GM18520 (cell line): ENCODE data around the gene LRRFIP2.

Source experiments
- ATAC-seq: cut with Tn5 transposase; IDR thresholded peaks from one replicate; pipeline ENCODE4 v1.9.1; 2021; ENCODE audit not compliant: unreplicated experiment

LRRFIP2 gene

DNA sequence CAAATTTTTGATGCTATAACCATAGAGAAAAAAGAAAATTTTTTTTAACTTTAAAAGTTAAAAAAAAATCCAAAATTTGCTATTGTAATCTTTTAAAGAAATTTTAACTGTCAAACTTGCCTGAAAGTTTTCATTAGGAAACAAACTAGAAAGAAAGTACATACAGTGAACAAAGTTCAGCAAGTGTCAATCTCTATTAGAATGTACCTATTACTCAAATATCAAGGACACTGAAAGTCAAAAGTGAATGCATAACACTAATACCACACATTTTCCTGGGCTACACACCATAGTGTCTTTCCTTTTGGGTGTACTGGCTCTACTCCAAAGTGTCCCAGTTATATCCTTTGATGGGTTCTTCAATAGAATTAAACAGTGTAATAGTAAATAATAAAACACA is 56.8 kb downstream of the LRRFIP2 start:
- no peak for ATAC-seq

DNA sequence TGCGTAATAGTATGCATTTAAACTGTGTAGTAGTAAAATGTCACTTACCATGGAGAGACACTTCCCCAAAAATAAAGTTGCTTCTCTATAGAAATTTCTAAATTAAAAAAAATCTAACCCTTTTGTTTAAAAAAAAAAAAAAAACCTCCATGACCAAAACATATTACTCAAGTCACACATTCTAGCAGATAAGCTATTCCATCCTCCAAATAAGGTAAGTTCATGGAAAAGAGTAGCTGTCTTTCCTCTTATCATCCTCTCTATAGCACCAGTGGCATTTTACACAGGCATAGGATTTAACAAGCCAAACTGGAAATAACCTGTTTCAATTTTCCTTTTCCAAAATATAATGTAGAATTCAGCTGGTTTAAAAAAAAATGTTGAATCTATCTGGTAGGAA is 57.4 kb downstream of the LRRFIP2 start:
- no peak for ATAC-seq

DNA sequence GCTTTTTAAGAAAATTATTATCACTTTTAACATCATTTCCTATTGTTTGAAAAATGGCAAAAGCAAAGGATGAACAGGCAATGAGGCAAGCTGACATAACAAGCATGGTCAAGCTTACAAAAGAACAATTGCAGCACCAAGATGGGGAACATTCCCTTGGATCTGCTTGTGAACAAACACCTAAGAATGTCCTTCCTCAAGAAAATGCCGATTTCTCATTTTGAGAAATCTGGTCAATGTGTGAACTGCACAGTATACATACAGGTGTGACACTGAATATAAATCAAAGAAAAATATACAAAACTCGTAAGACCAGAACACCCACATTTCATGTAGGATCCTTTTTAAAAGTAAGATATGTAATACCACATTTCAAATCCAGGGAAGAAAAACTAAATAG is 58.9 kb downstream of the LRRFIP2 start:
- ATAC-seq: no peak

DNA sequence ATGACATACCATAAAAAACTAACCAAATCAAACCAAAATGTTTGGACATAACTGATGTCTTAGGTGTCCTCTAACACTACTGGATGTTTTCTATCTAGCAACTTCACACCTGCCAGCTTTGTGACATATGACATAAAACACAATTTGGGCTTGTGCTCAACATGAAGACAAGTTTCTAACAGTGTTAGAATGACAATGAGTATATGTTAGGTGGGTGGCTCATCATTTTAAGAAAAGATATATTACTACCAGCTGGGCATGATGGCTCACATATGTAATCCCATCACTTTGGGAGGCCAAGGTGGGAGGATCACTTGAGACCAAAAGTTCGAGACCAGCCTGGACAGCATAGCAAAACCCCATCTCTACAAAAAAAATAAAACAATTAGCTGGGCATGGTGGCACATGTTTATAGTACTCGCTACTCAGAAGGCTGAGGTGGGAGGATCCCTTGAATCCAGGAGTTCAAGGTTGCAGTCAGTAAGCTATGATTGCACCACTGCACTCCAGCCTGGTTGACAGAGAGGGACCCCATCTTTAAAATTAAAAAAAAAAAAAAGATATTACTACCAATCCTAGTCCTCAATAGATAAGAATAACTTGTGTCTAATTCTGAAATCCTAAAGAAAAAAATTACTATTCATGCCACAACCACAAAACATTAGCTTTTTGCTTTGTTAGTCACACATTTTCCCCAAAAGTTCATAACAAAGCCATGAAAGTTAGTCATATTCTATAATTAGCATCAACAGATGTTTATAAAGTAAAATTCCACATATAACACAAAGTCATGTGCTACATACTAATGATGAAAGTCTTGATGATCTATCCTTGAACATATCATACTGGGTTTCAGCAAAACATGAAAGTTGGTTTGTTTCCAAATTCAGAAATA is 59.9 kb downstream of the LRRFIP2 start:
- no peak for ATAC-seq

DNA sequence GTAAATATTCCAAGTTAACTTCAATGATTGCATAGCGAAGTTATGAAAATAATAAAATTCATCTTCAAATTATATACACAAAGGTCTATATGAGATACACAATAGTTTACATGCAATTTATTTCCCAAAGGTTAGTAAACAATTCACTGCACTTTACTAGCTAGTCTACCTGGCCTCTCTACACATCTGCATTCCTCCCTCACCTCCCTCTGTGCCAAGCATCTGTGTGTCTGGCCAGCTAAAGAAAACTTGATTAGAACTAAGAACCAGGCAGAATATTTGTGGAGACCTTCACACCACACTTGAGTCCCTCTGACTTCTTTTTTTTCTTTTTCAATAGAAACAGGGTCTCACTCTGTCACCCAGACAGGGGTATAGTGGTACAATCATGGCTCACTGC is 61.4 kb downstream of the LRRFIP2 start:
- no peak for ATAC-seq

DNA sequence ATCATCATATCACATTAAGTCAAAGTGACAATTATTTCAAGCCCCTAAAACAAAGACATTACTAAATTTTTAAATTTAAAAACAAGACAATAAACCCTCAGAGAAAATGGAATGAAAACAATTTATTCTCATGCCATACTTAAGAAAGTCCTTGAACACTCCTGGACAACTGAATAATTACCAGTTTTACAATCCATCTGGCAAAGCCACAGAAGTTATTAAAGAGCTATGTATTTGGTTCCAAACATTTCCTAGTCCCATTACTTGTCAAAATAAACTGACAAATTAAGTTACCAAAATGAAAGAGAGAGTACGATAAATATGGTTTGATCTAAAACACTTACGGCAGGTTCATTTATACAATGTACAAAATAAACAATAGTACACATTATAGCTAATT is 63.2 kb downstream of the LRRFIP2 start:
- ATAC-seq: no peak

DNA sequence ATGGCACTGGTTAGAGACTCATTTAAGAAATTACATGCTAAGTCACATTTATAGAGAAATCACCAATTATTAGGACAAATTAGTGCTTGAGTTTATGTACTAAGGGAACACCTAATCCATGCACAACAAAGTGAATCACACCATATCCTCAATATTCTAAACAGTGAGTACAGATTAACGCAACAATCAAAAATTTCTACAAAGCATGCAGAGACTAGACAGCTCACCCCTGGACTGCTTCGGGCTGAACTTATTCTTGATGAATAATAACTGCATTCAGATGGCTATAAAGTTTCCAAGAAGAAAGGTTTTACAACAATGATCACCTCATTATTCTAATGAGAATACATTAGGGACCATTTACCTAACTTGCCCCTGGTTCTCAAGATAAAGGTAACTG is 66.5 kb downstream of the LRRFIP2 start:
- ATAC-seq: no peak

DNA sequence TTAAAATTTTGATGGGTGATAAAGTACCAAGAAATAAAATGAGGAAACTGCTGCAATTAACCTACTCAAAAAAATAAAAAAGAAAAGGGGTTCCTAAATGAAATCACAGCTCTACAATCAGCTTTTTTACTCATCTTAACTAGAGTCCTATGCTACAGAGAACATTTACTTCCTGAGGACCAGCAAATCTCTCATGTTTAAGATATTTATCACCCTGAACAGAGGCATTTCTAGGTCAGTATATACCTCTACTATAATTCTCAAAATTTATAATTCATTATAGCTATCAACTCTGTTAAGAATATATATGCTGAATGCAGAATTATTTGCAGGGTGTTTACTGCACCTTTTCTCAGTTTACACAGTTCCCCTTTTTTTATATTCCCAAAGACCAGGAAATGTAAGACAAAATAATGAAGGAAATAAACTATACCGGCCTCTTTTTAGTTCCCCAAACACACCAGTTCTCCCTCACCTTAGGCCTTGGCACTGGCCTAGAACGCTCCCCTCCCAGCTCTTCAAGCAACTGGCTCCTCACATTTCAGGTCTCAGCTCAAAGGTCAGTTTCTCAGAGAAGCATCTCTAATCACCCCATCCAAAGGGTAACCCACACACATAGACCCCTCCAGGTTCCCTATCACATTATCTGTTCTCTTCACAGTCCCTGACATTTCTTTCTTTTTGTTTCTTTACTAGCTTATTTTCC is 71.1 kb downstream of the LRRFIP2 start:
- no peak for ATAC-seq

DNA sequence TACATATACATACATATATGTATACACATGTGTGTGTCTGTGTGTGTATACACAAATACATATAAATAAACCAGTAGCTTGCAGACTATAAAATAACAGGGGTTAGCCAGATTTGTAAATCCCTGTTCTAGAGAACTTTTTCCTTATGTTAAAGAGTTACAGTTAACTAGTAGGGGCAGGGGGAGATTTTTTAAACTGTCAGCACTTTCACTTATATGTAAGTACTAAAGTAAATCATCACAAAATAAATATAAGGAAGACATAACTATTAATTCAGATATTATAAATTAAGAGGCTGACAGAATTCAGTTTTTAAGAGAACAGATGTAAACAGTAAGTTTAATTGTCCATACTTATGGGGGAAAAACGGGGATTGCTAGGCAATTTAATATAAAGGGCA is 74.0 kb downstream of the LRRFIP2 start:
- ATAC-seq: no peak

DNA sequence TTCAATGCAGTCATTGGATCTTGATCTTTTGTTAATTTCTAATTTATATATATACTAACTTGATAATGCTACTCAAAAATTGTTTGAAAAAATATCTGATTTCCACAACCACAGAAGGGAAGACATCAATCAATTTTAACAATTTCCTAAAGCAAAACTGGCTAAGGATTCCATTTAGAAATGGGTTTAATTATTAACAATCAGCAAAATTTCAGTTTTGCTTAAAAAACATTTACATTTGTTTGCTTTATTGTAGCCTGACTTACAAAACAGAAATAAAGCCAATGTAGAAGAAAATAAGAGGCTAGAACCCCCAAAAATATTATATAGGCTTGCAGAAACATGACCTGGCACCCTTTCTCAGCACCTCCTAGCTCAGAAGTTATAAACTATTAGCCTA is 74.9 kb downstream of the LRRFIP2 start:
- ATAC-seq: no peak

DNA sequence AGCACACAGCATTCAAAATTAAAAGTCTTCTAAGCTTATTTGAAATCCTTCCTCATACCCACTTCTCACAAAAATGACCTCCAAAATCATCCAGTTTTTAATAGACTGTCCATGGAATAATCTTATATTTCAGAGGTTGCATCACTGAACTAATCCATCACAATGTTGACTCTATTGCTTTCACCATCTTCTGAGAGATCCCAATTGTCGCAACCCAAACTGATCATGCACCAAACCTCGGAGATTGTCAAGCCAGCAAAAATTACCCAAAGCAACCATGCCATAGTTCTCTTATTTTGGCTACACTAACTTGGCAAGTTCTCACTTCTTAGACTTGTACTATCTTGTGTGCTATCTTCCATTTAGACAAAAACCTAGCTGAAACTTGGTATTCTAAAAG is 75.5 kb downstream of the LRRFIP2 start:
- no peak for ATAC-seq

DNA sequence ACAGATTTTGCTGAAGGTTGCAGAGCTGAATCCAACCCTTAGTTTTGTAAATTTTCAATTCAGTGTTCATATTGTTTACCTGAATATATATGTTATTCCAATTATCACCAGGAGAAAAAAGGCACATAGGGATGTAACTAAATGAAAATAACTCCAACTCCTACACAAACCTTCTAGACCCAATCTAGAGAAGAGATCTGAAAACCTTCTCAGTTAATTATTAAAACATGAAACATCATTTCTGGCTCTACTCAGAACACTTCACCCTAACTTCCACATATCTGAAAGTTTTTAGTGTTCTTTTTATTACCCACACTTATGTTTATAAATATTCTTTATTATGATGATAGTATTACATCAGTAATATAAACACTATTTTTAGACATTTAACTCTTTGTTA is 76.6 kb downstream of the LRRFIP2 start:
- no peak for ATAC-seq

DNA sequence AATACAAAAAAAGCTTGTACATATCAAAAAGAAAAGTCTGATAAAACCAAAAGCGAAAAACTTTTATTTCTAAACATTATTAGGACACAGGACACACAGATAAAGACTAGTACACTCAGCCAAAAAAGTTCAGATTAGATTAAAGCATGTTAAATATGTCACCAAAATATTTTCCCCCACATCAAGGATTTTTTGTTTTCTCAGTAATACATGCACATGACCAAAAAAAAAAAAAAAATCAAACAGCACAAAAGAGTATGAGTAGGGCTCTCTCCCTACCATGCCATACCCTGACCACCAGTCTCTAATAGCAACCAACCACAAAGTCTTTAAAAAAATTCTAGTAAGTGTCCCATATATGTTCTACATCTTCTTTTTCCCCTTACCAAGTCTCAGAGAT is 77.4 kb downstream of the LRRFIP2 start:
- ATAC-seq: no peak

DNA sequence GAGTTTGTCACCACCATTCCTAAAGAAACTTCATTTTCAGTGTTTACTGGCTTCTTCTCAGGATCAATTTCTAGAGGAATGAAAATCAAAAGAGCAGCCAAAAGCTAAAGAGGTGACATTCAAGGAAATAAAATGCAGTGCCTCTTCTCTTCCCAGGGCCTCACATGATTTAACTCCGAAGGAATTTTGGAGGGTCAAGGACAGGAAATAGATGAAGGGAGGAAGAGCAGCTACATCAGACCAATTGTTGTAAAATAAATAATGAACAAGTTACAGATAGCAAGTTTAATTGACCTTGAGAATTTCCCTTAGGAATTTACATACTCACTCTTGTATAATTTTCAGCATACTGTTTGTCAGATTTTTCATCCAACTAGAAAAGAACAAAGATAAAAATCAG is 78.1 kb downstream of the LRRFIP2 start:
- ATAC-seq: no peak

DNA sequence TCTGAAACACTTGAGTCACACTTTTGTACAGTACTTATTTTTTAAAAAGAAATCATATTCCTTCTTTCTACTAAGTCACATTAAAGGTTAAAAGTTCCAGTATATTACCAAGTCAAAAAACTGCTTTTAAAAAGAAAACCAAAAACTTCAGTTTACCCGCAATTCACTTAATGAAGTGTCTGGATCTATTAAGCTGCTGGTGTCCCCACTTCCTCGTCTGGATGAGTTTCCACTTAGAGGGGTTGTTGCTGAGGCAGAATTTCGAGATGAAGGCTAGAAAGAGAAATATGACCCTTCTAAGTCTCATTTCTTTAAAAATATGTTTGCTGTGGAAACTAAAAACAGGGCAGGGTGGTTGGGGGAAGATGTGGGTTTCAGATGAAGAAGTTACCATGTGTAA is 79.7 kb downstream of the LRRFIP2 start:
- ATAC-seq: no peak

DNA sequence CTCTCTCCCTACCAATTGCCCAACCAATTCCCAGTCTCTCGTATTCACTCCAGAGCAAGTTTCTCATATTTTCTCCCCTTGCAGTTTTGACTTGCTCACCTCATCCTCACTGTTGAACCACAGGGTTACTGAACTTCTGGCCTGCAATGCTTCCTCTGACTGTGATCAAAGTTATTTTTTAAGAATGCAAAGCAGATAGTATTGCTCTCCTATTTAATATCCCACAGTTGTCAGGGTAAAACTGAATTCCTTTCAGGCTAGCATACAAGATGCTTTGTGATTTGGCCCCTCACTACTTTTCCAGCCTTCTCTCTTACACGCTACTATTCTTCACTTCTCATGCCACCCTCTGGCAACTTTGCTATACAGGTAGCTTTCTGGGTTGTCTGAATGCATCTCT is 80.9 kb downstream of the LRRFIP2 start:
- ATAC-seq: no peak

DNA sequence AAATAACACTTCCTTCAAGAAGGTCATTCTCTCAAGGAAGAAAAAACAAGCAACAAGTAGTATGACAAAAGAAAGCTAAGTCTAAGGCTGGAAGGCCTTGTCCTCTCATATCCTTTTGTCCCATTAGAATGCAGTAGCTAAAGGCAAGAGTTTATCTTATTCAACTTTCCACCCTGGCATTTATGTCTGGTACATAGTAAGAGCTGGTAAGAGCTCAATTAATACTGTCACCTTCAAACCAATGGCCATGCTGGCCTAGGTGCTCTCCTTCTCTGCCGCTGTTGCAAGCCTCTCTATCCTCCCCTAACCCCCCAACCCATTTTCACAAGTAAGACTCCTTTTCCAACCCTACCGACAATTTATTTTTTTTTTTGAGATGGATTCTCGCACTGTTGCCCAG is 81.9 kb downstream of the LRRFIP2 start:
- ATAC-seq: no peak

DNA sequence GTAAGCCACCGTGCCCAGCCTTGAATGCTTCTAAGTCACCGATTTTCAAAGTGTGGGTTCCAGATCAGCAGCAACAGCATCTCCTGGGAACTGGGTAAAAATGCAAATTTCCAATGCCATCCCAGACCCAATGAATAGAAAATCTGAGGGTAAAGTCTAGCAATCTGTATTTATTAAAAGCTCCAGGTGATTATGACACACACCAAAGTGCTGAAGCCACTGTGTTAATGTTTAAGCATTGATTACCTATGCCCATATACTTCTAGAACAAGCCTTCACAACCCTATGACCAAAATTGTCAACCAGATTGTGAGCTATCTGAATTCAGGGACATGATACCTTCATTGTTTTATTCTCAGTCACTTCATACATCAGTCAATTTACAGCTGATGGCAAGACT is 86.5 kb downstream of the LRRFIP2 start:
- ATAC-seq: no peak

DNA sequence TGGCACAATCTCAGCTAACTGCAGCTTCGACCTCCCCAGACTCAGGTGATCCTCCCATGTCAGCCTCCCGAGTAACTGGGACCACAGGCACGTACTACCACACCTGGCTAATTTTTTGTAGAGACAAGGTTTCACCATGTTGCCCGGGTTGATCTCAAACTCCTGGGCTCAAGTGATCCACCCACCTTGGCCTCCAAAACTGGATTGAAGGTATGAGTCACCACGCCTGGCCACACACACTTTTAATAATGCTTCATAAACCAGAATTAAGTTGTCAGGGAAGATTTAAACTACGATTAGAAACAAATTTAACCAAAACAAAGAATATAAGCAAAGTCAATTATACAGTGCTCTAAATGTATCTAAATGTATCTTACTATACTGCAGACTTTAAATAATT is 87.5 kb downstream of the LRRFIP2 start:
- ATAC-seq: no peak

DNA sequence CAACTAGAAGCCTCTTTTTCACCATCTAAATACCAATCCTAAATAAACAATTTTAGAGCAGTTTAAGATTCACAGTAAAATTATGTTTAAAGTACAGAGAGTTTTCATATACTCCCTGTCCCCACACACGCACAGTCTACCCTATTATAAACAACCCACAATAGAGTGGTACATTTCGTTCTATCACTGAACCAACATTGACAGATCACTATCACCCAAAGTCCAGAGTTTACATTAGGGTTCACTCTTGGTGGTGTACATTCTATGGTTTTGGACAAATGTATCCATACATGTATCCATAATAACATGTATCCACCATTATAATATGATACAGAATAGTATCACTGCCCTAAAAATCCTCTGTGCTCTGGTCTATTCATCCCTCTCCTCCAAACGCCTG is 92.1 kb downstream of the LRRFIP2 start:
- no peak for ATAC-seq

DNA sequence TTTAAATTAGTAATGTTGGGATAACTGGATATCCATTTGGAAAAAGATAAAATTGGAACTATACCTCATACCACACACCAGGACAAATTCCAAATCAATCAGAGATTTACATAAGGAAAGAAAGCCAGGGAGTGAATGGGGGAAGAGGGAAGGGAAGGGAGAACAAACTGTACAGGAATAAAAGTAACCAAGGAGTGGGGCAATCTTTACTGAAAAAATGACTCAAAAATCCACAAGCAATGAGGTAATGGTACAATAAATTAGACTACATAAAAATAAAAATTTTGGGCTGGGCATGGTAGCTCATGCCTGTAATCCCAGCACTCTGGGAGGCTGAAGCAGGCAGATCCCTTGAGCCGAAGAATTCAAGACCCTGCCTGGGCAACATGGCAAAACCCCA is 98.4 kb downstream of the LRRFIP2 start:
- no peak for ATAC-seq

DNA sequence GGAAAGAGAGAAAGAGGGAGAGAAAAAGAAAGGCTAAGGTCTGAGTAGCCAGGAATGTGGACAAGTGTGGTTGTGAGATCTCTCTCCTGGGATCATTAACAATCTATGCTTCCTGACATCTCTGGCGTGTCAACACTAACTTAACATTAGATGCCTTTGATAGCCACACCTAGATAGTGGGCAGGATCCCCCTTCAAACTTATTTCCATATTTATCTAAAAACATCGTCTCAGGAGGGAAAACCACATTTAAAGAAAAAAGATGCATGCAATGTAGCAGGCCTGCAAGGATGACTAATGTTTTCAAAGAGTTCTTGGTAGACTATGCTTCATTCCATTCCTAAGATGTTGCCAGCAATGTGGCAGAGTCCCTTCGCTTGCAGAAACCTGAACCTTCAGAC is 100.2 kb downstream of the LRRFIP2 start:
- no peak for ATAC-seq

DNA sequence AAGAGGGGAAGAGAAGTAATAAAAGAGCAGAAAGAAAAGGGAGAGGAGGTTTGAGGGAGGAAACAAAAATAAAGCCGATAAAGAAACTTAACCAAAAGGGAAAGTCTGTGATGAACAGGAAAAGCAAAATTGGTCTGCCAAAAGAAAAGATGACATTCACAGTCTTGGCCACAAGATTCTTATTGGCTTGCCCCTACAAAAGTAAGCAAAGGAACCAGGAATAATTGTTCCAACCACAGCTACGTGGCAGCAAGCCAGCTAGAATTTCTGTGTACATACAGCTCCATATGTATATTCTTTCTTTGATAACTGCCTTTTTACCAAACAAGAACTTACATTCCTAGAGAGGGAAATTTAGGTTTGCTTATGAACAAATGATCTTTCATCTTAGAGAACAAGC is 101.5 kb downstream of the LRRFIP2 start:
- no peak for ATAC-seq
